RPMI8226 (cell line): ENCODE measurements around the gene CHIC2.

ENCODE experiments used
- DNase-seq: peaks from one replicate; pipeline ENCODE4 v3.0.0-alpha.2; 2015

CHIC2 gene

DNA sequence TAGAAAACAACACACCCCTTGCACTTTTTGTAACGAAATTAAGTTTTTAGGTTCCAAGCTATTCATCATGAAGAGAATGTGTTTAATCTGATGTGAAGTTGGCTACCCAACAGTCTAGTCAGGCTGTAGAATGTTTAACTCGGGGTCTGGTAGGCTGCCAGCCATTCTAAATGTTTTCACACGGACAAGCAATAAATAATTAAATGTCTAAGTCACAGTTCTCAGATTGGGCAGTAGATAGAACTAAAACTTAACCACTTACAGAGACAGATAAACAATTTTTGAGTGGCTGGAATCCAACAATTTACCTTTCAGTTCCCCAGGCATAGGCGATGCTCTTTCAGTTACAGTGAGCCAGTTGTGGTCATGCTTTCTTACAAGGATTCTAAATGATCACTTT is 66.5 kb downstream of the CHIC2 start:
- DNase-seq: no peak

DNA sequence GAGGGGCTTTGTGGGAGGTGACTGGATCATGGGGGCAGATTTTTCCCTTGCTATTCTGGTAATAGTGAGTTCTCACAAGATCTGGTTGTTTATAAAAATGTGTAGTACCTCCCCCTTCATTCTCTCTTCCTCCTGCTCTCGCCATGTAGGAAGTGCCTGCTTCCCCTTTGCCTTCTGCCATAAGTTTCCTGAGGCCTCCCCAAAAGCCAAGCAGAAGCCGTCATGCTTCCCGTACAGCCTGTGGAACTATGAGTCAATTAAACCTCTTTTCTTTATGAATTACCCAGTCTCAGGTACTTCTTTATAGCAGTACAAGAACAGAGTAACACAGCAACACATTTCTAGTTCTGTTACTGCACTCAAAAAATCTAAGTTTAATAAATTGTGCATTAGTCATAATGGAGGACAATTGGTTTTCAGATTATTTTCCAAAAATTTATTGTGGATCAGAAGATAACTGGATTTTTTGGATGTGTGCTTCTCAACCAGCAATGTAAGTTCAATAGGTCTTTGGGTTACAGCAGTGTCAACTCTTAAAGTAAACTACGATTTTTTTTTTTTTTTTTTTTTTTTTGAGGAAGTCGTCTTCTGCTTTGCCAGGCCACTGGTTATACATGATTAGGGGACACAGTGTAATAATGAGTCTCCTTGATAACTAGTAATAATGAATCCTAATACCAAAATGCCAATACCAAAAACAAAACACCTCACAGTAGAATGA is 69.9 kb downstream of the CHIC2 start:
- no peak for DNase-seq

DNA sequence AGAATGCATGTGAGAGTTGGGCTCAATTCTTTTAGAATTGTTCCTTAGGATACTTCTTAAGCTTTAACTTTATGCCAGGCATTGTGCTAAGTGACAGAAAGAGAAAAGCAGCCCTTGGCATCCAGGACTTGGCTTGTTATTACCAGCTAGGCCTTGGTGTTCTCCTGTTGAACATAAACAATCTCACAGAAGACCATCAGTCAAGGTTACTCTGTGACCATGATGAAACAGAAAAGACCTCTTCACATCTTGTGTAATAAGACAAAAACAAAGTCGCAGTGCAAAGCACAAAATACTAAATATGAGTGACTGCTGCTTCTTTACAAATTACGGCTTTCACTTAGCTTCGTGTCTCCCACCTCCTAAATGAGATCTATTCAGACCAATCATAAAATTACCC is 71.6 kb downstream of the CHIC2 start:
- DNase-seq: no peak

DNA sequence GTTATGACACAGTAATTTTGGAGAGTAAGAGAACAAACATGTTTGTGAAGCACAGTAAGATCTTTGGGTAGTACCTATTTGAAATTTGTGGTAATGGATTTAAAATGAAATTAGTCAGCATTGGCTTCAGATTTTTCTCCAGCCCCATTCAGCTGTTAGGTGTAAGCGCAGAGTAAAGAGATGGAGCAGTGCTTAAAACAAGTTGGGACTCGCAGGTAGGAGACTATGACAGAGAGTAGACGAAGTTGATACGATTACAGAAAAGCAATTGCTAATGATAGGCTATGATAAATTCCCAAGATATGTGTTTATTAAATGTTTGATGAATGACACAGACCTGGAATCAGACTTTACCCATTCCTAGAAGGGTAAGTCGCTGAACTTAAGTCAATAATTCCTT is 72.6 kb downstream of the CHIC2 start:
- no peak for DNase-seq

DNA sequence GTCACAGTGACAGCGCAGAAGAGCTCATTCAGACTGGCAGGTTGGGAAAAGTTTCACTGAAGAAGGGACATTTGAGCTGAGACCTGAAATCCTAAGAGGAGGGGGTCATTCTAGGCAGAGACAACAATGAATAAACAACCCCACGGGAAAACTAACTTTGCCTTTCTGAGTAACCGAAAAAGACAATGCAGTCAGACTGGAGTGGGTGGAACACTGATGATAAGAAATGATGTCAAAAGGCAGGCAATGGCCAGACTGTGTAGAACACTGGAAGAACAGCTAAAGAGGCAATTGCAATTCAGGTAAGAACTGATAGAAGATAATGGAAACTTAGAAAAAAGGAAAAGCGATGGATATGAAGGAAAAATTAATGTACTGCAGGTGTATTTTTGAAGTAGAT is 73.8 kb downstream of the CHIC2 start:
- DNase-seq: no peak

DNA sequence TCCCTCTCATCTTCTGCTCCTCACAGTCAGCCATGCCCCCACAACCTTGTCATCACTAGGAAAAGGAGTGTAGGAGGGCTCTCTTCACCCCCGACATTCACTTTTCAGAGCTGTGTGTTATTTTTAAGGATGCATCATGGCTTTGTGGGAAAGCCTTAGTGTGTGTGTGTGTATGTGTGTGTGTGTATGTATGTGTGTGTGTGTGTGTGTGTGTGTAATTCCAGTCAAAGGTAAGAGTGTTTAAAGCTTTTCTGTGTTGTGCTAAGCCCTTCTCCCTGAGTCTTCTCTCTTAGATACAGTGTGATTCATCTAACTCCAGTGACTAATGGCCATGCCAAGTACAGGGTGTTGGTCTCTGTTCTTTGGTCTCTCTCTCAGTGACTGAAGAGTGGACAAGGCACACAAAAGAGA is 76.6 kb downstream of the CHIC2 start:
- DNase-seq: no peak

DNA sequence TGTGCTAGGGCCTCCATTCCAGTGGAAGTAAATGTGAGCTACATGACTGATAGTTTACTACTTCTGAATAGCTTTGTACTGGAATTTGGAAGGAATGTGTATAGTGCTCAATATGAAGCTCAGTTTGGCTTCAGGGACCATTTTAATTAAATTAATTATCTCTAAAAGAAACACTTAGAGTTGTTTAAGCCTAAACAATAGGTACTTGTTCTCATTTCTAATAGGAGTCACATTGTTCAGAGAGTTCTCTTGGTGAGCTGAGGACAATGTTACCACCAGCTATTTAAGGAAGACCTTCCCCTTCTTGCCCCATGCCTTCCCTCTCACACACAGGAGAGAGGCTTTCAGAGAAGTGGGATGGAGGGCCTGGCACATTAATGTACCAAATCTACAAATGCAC is 78.3 kb downstream of the CHIC2 start:
- no peak for DNase-seq

DNA sequence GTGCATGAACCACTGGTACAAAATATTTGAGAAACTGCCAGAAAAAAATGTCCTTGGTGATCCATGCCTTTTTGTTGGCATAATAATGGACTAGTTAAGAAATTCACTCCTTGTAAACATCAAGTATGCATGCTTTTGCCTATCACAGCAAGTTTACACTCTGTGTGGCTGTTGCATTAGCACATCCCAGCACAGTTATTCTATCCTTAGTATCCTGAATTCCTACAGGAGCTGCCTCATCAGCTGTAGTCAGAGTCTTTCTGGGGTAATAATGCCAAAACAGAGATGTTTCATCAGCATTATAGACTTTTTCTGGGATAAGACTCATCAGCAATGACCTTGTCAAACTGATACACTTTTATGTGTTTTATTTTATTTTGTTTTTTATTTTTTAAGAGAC is 82.8 kb downstream of the CHIC2 start:
- DNase-seq: no peak

DNA sequence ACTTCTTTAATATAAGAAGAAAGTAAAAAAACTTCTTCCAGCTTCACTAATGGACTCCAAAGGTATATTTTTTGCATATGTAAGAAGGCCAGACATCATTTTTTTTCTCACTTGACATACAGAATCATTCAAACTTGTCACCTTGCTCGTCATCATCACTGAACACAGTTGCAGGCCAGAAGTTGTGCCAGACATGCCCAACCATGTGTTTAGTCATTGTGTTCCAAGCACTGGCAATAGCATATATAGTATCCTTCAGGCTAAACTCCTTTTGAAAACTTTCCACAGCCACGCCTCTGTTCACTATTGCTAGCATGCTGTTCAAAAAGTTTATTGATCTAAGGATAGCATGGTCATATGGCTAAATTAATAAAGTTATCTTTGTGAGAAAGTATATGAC is 83.3 kb downstream of the CHIC2 start:
- DNase-seq: no peak

DNA sequence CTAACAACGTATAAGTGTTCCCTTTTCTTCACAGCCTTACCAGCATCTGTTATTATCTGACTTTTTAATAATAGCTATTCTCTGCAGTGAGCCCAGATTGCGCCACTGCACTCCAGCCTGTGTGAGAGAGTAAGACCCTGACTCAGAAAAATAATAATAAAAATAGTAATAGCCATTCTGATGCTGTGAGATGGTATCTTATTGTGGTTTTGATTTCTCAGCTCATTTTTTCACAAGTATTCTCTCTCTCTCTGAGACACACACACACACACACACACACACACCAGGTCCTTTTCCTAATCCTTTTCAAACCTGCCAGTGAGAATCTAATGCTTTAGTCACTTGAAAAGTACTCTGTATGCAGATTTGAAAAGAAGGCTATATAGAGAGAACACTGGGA is 89.8 kb downstream of the CHIC2 start:
- no peak for DNase-seq

DNA sequence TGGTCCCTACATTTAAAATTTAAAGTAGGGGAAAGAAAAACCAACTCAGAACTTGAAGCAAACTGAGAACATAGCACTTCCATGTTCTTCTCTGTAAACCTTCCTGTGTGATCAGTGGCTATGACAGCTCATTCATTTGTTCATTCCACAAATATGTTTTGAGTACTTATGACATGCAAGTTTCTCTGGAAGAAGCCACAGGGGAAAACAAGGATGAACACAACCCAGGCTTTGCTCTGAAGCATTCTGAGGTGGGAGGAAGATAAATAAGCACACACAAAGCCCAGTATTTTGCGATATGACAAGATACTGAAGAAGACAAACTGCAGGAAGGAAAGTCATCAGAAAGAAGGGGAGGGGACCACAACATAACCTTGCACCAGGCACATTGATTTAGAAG is 96.4 kb downstream of the CHIC2 start:
- DNase-seq: no peak

DNA sequence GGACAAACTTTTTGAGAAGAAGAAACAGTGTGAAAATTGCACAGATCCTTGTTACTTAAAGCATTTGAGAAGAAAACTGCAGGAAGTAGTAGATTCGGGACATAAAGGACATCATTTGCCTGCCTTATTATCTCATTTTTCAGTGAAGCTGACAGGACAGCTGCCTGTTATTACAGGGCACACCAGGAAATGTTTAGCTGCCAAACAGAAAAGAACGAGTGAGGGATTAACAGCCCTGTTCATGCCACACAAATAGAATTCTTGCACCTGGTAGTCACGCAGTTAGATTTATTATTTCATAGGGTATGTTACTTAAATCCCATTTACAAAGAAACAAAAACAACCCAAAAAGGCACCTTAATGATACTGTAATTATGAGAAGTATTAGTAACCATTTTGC is 100.6 kb downstream of the CHIC2 start:
- no peak for DNase-seq

DNA sequence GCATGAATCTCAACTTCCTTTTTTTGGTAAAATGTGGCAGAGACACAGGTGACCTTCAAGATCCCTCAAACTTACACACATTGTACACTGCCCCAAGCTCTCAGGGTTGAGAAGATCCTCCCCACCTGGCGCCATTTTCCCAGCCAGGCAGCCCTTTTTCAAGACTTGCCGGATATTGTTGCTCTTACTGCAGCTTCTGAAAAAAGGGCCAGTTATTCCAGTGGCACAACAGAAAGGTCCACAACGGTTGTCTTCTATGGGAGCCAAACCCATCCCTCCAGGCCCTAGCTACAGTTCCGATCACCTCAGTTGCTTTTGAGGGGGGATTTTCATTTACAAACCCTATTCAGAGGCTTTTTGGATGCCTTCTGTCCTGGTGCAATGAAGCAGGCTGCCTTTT is 101.1 kb downstream of the CHIC2 start:
- DNase-seq: no peak

DNA sequence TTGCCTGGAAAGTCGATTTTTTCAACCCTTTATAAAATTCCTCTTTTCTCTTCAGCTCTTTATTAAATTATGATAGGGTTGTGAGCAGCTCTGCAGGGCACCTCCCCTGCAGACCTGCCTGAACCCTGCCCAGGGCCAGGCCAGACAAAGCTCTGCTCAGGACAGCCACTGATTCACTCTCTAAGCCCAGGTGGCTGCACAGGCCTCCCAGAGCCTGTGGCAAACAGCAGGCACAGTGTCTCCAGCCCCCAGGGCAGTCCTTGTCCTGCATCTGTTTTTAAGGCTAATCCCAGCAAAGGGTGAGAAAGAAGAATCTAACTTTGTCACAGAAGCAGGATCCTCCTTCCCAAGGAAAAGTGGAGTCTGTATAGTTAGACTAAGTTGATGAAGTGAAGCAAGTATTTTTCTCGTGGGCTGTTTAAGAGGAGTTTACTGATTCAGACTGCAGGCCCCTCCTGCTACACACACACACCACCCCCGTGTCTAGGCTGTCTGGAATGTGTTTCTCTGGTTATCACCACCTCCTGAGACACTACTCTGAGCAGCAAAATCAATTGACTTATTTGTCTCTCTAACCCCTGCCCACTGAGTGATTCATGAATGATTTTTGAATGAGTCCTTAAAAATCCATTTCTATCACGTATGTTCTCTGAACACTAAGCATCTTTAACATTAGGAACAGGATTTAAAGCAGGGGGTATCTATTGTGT is 101.7 kb downstream of the CHIC2 start:
- no peak for DNase-seq

DNA sequence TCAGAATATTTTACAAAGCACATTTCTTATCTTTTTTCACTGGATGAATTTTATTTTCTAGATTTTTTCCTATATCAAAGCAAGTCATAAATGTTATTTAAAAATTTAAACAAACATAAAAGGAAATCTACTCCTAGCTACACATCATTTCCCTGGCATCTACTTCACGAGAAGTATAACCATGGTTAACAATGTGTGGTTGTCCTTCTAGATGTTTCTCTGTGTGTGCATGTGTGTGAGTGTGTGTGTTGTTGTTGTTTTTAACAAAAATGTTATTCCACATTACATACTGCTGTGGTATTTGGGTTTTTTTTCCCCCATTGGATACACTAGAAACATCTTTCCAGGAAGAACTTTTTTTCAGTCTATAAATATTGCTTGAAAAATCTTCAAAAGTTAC is 103.1 kb downstream of the CHIC2 start:
- no peak for DNase-seq

DNA sequence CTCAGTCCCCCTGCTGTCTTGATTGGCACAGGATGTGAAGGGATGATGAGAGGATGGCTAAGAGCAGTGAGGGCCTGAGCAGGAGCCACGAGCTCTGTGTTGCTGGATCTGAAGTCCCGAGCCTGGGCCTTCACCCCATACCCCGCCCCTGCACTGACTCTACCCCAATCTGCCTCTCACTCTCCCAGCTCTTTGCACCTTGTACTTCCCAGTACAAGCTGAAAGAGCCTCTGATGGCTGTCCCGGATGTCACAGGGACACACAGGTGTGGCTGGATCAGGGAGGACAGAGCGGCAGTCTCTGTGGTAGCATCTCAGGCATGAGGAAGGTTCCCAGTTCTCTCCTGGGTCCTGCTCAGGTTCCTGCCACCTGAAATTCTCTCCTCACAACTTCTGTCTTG is 103.6 kb downstream of the CHIC2 start:
- no peak for DNase-seq
